Loucy (cell line): ENCODE results near the gene MRPL9.

Experiments used
- EZH2phosphoT487 ChIP-seq: fragments of 200-600 bp; IDR thresholded peaks from 2 replicates; pipeline ENCODE4 v1.6.1; 2018; ENCODE audit warnings: antibody characterized with exemption, mild to moderate bottlenecking, moderate library complexity, borderline replicate concordance
- TF ChIP-seq, protein P1 (sequence below): fragments of 200-600 bp; sonication (generic); conservative IDR thresholded peaks from 2 replicates; pipeline ENCODE4 v1.5.1; 2014; ENCODE audit warnings: mild to moderate bottlenecking, antibody characterized with exemption, low read length

GRCh38 chr1:151716405-151716762 is 46.9 kb downstream of the MRPL9 start:
- TF ChIP-seq, protein P1, sequence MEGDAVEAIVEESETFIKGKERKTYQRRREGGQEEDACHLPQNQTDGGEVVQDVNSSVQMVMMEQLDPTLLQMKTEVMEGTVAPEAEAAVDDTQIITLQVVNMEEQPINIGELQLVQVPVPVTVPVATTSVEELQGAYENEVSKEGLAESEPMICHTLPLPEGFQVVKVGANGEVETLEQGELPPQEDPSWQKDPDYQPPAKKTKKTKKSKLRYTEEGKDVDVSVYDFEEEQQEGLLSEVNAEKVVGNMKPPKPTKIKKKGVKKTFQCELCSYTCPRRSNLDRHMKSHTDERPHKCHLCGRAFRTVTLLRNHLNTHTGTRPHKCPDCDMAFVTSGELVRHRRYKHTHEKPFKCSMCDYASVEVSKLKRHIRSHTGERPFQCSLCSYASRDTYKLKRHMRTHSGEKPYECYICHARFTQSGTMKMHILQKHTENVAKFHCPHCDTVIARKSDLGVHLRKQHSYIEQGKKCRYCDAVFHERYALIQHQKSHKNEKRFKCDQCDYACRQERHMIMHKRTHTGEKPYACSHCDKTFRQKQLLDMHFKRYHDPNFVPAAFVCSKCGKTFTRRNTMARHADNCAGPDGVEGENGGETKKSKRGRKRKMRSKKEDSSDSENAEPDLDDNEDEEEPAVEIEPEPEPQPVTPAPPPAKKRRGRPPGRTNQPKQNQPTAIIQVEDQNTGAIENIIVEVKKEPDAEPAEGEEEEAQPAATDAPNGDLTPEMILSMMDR = no peak
- TF ChIP-seq EZH2phosphoT487 = no peak
